IMR-90 (cell line): Measurements from ENCODE around the gene GAMT. TPM values are rescaled to one million over a fixed set of nuclear protein-coding genes. Genes with fewer than 3 reads are reported as not detected.

ENCODE experiments used
- ATAC-seq: fragments of 200-7000 bp; cut with Tn5 transposase; 2 replicates; pipeline ENCODE4 v1.9.1; 2020; ENCODE audit warnings: low read depth, mild to moderate bottlenecking, moderate library complexity
- BruUV-seq: library from RNA; stranded (reverse); fragments of 400-500 nt; replicated peaks from 2 replicates; lab custom pipeline; 2021; lab: Mats Ljungman, UMichigan
- CTCF ChIA-PET: fragments of 300-600 bp; formaldehyde crosslinking; extraction: SDS; loops from one replicate; lab custom pipeline; 2021; ENCODE audit warnings: antibody characterized with exemption; lab: Yijun Ruan, JAX
- POLR2A ChIA-PET: fragments of 300-600 bp; sonication (Branson Sonifier 250); formaldehyde crosslinking; loops from one replicate; lab custom pipeline; 2022; ENCODE audit warnings: antibody characterized with exemption; ENCODE audit not compliant: unreplicated experiment; lab: Charles Lee
- DNase-seq: peaks from one replicate; pipeline ENCODE4 v3.0.0; 2013
- H2AFZ ChIP-seq: replicated peaks from 2 replicates; pipeline ENCODE3; 2013; ENCODE audit warnings: low read length, mild to moderate bottlenecking; ENCODE audit not compliant: poor library complexity
- H2AK5ac ChIP-seq: 2 replicates; pipeline ENCODE4 v1.6.1; 2013; ENCODE audit warnings: low read depth, low read length, inconsistent platforms
- H2AK9ac ChIP-seq: replicated peaks from 2 replicates; pipeline ENCODE3; 2013; ENCODE audit warnings: mild to moderate bottlenecking, low read depth, low read length, moderate library complexity; ENCODE audit not compliant: poor library complexity
- H2BK120ac ChIP-seq: 2 replicates; pipeline ENCODE4 v1.6.1; 2013; ENCODE audit warnings: low read depth, low read length, inconsistent platforms
- H2BK15ac ChIP-seq: 3 replicates; pipeline ENCODE4 v1.6.1; 2013; ENCODE audit warnings: low read depth, low read length, inconsistent platforms
- H2BK20ac ChIP-seq: 2 replicates; pipeline ENCODE4 v1.6.1; 2013; ENCODE audit warnings: low read depth, mild to moderate bottlenecking, inconsistent platforms, low read length, moderate library complexity
- H2BK5ac ChIP-seq: 2 replicates; pipeline ENCODE4 v1.6.1; 2013; ENCODE audit warnings: mild to moderate bottlenecking, low read depth, low read length, inconsistent platforms; ENCODE audit not compliant: poor library complexity, severe bottlenecking
- H3K14ac ChIP-seq: replicated peaks from 2 replicates; pipeline ENCODE4 v1.6.1; 2013; ENCODE audit warnings: low read depth, low read length, inconsistent platforms
- H3K18ac ChIP-seq: 2 replicates; pipeline ENCODE4 v1.6.1; 2013; ENCODE audit warnings: low read depth, low read length, control low read depth
- H3K23ac ChIP-seq: 2 replicates; pipeline ENCODE4 v1.6.1; 2013; ENCODE audit warnings: low read depth, low read length, inconsistent platforms
- H3K27ac ChIP-seq: 2 replicates; pipeline ENCODE4 v1.5.1; 2013; ENCODE audit warnings: mild to moderate bottlenecking, control low read depth, low read length; ENCODE audit not compliant: insufficient read depth
- H3K27me3 ChIP-seq: 2 replicates; pipeline ENCODE4 v1.6.1; 2013; ENCODE audit warnings: low read length; ENCODE audit not compliant: control insufficient read depth, insufficient read depth
- H3K36me3 ChIP-seq: 2 replicates; pipeline ENCODE4 v1.6.1; 2013; ENCODE audit warnings: low read length, mixed read lengths; ENCODE audit not compliant: control insufficient read depth, insufficient read depth
- H3K4ac ChIP-seq: 2 replicates; pipeline ENCODE4 v1.6.1; 2013; ENCODE audit warnings: low read depth, low read length, inconsistent platforms
- H3K4me1 ChIP-seq: 2 replicates; pipeline ENCODE4 v1.6.1; 2013; ENCODE audit warnings: low read length, mixed read lengths; ENCODE audit not compliant: control insufficient read depth, insufficient read depth
- H3K4me2 ChIP-seq: 2 replicates; pipeline ENCODE4 v1.6.1; 2013; ENCODE audit warnings: low read depth, mild to moderate bottlenecking, control low read depth, low read length, moderate library complexity
- H3K4me3 ChIP-seq: 2 replicates; pipeline ENCODE4 v1.5.1; 2013; ENCODE audit warnings: low read depth, mild to moderate bottlenecking, control low read depth, low read length, moderate library complexity; ENCODE audit not compliant: insufficient read depth
- H3K56ac ChIP-seq: 2 replicates; pipeline ENCODE4 v1.6.1; 2013; ENCODE audit warnings: low read length, inconsistent platforms; ENCODE audit not compliant: insufficient read depth; ENCODE audit errors: extremely low read depth
- H3K79me1 ChIP-seq, 2 experiments: 2 replicates each; pipeline ENCODE4 v1.6.1; 2013; ENCODE audit warnings: low read length in 2 of 2, inconsistent platforms in 1 of 2, low read depth in 1 of 2
- H3K9ac ChIP-seq: 2 replicates; pipeline ENCODE4 v1.6.1; 2013; ENCODE audit warnings: low read depth, low read length, control low read depth
- H3K9me1 ChIP-seq: 2 replicates; pipeline ENCODE4 v1.6.1; 2013; ENCODE audit warnings: low read length, inconsistent platforms; ENCODE audit not compliant: insufficient read depth
- H3K9me3 ChIP-seq: 2 replicates; pipeline ENCODE4 v1.6.1; 2013; ENCODE audit warnings: low read length; ENCODE audit not compliant: control insufficient read depth, insufficient read depth
- H4K20me1 ChIP-seq: 2 replicates; pipeline ENCODE4 v1.6.1; 2013; ENCODE audit warnings: low read length, inconsistent platforms; ENCODE audit not compliant: insufficient read depth
- H4K5ac ChIP-seq: 2 replicates; pipeline ENCODE4 v1.6.1; 2013; ENCODE audit warnings: mild to moderate bottlenecking, low read depth, low read length, control low read depth
- H4K8ac ChIP-seq, 2 experiments: 2 replicates each; pipeline ENCODE4 v1.6.1; 2013; ENCODE audit warnings: low read depth in 2 of 2, low read length in 2 of 2, control low read depth in 1 of 2, inconsistent platforms in 1 of 2
- H4K91ac ChIP-seq: 2 replicates; pipeline ENCODE4 v1.6.1; 2013; ENCODE audit warnings: low read depth, low read length, inconsistent platforms; ENCODE audit not compliant: insufficient read depth
- CEBPB ChIP-seq: IDR thresholded peaks from 2 replicates; pipeline ENCODE4 v1.6.1; 2012; ENCODE audit warnings: low read depth, low read length, improper control_type of control experiment
- CHD1 ChIP-seq: IDR thresholded peaks from 2 replicates; pipeline ENCODE4 v1.6.1; 2012; ENCODE audit warnings: low read depth, low read length, improper control_type of control experiment
- CTCF ChIP-seq: conservative IDR thresholded peaks from 2 replicates; pipeline ENCODE4 v1.5.1; 2012; ENCODE audit warnings: mild to moderate bottlenecking, low read depth, low read length, improper control_type of control experiment
- FOS ChIP-seq: fragments of 150-350 bp; IDR thresholded peaks from 2 replicates; pipeline ENCODE4 v1.6.1; 2016; ENCODE audit warnings: low read depth, low read length
- MAZ ChIP-seq: IDR thresholded peaks from 2 replicates; pipeline ENCODE4 v1.6.1; 2012; ENCODE audit warnings: low read depth, mild to moderate bottlenecking, low read length, improper control_type of control experiment, moderate library complexity, borderline replicate concordance
- MXI1 ChIP-seq: IDR thresholded peaks from 2 replicates; pipeline ENCODE4 v1.6.1; 2012; ENCODE audit warnings: low read depth, mild to moderate bottlenecking, low read length, moderate library complexity, borderline replicate concordance
- NFE2L2 ChIP-seq: fragments of 150-350 bp; IDR thresholded peaks from 2 replicates; pipeline ENCODE4 v1.6.1; 2016; ENCODE audit warnings: low read depth, mild to moderate bottlenecking, low read length
- POLR2A ChIP-seq: IDR thresholded peaks from 2 replicates; pipeline ENCODE4 v1.6.1; 2012; ENCODE audit warnings: mild to moderate bottlenecking, low read depth, low read length
- RAD21 ChIP-seq: IDR thresholded peaks from 2 replicates; pipeline ENCODE4 v1.6.1; 2012; ENCODE audit warnings: low read length, improper control_type of control experiment
- RCOR1 ChIP-seq: IDR thresholded peaks from 2 replicates; pipeline ENCODE4 v1.6.1; 2012; ENCODE audit warnings: mild to moderate bottlenecking, low read length, improper control_type of control experiment; ENCODE audit not compliant: insufficient replicate concordance
- RFX5 ChIP-seq: IDR thresholded peaks from 2 replicates; pipeline ENCODE4 v1.8.0; 2012; ENCODE audit warnings: low read depth, mild to moderate bottlenecking, low read length, moderate library complexity
- SMC3 ChIP-seq: fragments of 150-350 bp; IDR thresholded peaks from 2 replicates; pipeline ENCODE4 v1.6.1; 2016; ENCODE audit warnings: low read depth, mild to moderate bottlenecking, antibody characterized with exemption, low read length, moderate library complexity
- USF2 ChIP-seq: fragments of 150-350 bp; IDR thresholded peaks from 2 replicates; pipeline ENCODE4 v1.6.1; 2017; ENCODE audit warnings: mild to moderate bottlenecking, antibody characterized with exemption, low read length, low read depth
- WGBS, 2 experiments: methylation state at CpG; one replicate each; pipeline versions ENCODE4 v1.1.5 to v1.1.7; 2013; ENCODE audit warnings: missing lambda C conversion rate in 2 of 2; ENCODE audit not compliant: insufficient read length in 1 of 2; ENCODE audit errors: extremely low coverage in 2 of 2; 5-methylcytosine and 5-hydroxymethylcytosine counted together
- dilution Hi-C: fragments of 300-500 bp; cut with HindIII; formaldehyde crosslinking; loops from one replicate; pipeline ENCODE4 v1.14.3; 2018; ENCODE audit warnings: low sequenced_read_pairs; ENCODE audit not compliant: unreplicated experiment
- in situ Hi-C: fragments of 300-500 bp; cut with MboI; formaldehyde crosslinking; loops from 3 replicates; pipeline ENCODE4 v1.14.3; 2019; ENCODE audit warnings: low sequenced_read_pairs, inconsistent platforms, mixed read lengths
- intact Hi-C: fragments of 100-400 bp; cut with micrococcal nuclease; formaldehyde crosslinking; loops from 2 replicates; pipeline ENCODE4 v1.10.0; 2022
- polyA plus RNA-seq, 3 experiments: library from polyadenylated mRNA; depleted of rRNA; stranded (reverse); fragments of >200 nt; gene quantifications; 2 replicates each; pipeline ENCODE4 v1.2.3, GENCODE V29; 2012; ENCODE audit warnings: low replicate concordance in 1 of 3
- total RNA-seq: library from RNA; depleted of rRNA; stranded (reverse); fragments of >200 nt; gene quantifications from 2 replicates; pipeline ENCODE4 v1.2.3, GENCODE V29; 2012

GAMT gene
- total and polyA plus RNA-seq, 2 of the 4 experiments (the other 2 are of a cell fraction): 22.8 to 51.8 TPM

- H2AK5ac ChIP-seq: no peak overlapping the region
- no peaks in the 10 kb centered on the region for H3K27me3 ChIP-seq
- ChIA-PET CTCF (no interaction called here), POLR2A (no interaction called here)
- no peak overlapping the region for H2AFZ ChIP-seq
- H3K79me1 ChIP-seq: peaks cover 30 to 74% of the 10 kb centered on the region in 2 experiments
- peaks cover 76% of the 10 kb centered on the region for H3K36me3 ChIP-seq
- no peak overlapping the region for H2BK5ac ChIP-seq
- H2BK15ac ChIP-seq: no peak overlapping the region
- no peak overlapping the region for H3K9ac ChIP-seq
- no peak overlapping the region for H2BK20ac ChIP-seq
- no peaks in the 10 kb centered on the region for H3K9me3 ChIP-seq
- no peak overlapping the region for H3K14ac ChIP-seq
- intact Hi-C loops (no loop called here), in situ Hi-C loops (no loop called here), dilution Hi-C loops (no loop called here)
- no peak overlapping the region for H3K4me2 ChIP-seq
- no peak overlapping the region for H4K5ac ChIP-seq
- 0 out of 2 replicates have a peak, but pooled peaks cover 3% of the 10 kb centered on the region for H3K9me1 ChIP-seq
- WGBS, 2 experiments: 91% methylated on average over 12 of the region's 42 CpGs; no CpG with 5 or more reads in 1 of the 2 experiments
- no peak overlapping the region for H3K18ac ChIP-seq
- H3K23ac ChIP-seq: no peak overlapping the region
- no peaks in the 10 kb centered on the region for H3K4me1 ChIP-seq
- H3K4ac ChIP-seq: no peak overlapping the region
- no peak overlapping the region for H3K4me3 ChIP-seq
- no TSS peak for BruUV-seq
- H4K8ac ChIP-seq: no peak overlapping the region
- no peak overlapping the region for H3K27ac ChIP-seq
- no peak for DNase-seq
- no peak for ATAC-seq
- H4K20me1 ChIP-seq: peaks cover 66% of the 10 kb centered on the region
- TF ChIP-seq CTCF (no peak), CHD1 (no peak), NFE2L2 (no peak), CEBPB (no peak), MAZ (no peak), POLR2A (no peak), SMC3 (no peak), RCOR1 (no peak), USF2 (no peak), FOS (no peak), RAD21 (no peak), RFX5 (no peak), MXI1 (no peak)
- H3K56ac ChIP-seq: no peak overlapping the region
- no peak overlapping the region for H4K91ac ChIP-seq
- H2AK9ac ChIP-seq: no peak overlapping the region
- no peak overlapping the region for H2BK120ac ChIP-seq
These were observed 23.0 kb upstream of the GAMT start for GRCh38 chr19:1424192-1424955.
